Measurements from ENCODE around the gene CDC73. TPM values are rescaled to one million over a fixed set of nuclear protein-coding genes. Genes with fewer than 3 reads are reported as not detected.
"Not testable (repeated sequence)": the region's sequence is repeated elsewhere in the genome, so short reads cannot be mapped to it uniquely, and the experiment has no call there.

The CDC73 gene
- total and polyA plus RNA-seq, 10 of the 15 experiments (the other 5 are each of a cell fraction or from before 2014, with no cell fraction given), result 10.6 to 43.4 (median 21.7) TPM

- ATAC-seq (peak; percentile 61), DNase-seq (ENCODE audit: low read depth, low spot score) (no peak), FAIRE-seq (peak; percentile 59)
- intact Hi-C loops (cut with micrococcal nuclease; ENCODE audit: unreplicated experiment), result no loop called here
- peaks cover 7% of the 10 kb centered on the region; the same call in 1 of the 2 replicates for H3K4me1 ChIP-seq (ENCODE audit: control insufficient read depth, insufficient read depth, low read length)
- H2AFZ ChIP-seq (ENCODE audit: control insufficient read depth, low read depth, low read length), result no peak overlapping the region
- no peaks in the 10 kb centered on the region; the same call in 2 of the 3 replicates for H3K9me3 ChIP-seq (replicated peaks; ENCODE audit: control insufficient read depth, insufficient read depth, low read length)
- H3K27ac ChIP-seq (ENCODE audit: control insufficient read depth, insufficient read depth), result no peak overlapping the region
- ChIA-PET RAD21 (ENCODE audit: unreplicated experiment) (no interaction called here), SMC1A (ENCODE audit: uncharacterized antibody, unreplicated experiment) (interaction anchor here (1.0 kb wide), 1 partner anchor 45 kb away, joined by 3 read pairs; no protein-coding TSS in a partner anchor), CTCF (no interaction called here), POLR2A (no interaction called here)
- no peak overlapping the region for H3K9ac ChIP-seq (ENCODE audit: control insufficient read depth, insufficient read depth, low read length)
- no peaks in the 10 kb centered on the region; a peak in 1 of 4 replicates for H3K36me3 ChIP-seq (ENCODE audit: control insufficient read depth in 2 of 2, insufficient read depth in 2 of 2, low read length in 1 of 2)
- no peaks in the 10 kb centered on the region for H4K20me1 ChIP-seq (ENCODE audit: control insufficient read depth, insufficient read depth)
- no peak overlapping the region for H3K4me3 ChIP-seq
- in situ Hi-C loops (cut with MboI), result no loop called here
- H3K4me2 ChIP-seq (ENCODE audit: control insufficient read depth, insufficient read depth), result no peak overlapping the region
- 0% methylated on average over 1 of the region's 1 CpG for WGBS (ENCODE audit: insufficient coverage, insufficient replicate concordance, low lambda C conversion rate, missing lambda C conversion rate)
- peak; percentile 29; the same call in 1 of the 2 replicates for TF ChIP-seq PKNOX1 (IDR thresholded peaks at IDR 0.05)
- no peak for TF ChIP-seq SMAD1 (IDR thresholded peaks at IDR 0.05; ENCODE audit: low read depth, partially characterized antibody)
- no peaks in the 10 kb centered on the region for H3K79me2 ChIP-seq (ENCODE audit: control insufficient read depth, insufficient read depth, low read length)
- H3K27me3 ChIP-seq (replicated peaks in 1 of 2; ENCODE audit: control insufficient read depth in 2 of 2, insufficient read depth in 2 of 2, low read length in 1 of 2), result no peaks in the 10 kb centered on the region
- no TSS peak for BruUV-seq (replicated peaks)
Observed at GRCh38 chr1:193265716-193266115, 143.9 kb downstream of the CDC73 start.

GRCh38 chr1:193266794-193267193, 145.0 kb downstream of the CDC73 start:
- POLR2A ChIA-PET; DNase-seq (ENCODE audit: low read depth, low spot score); H3K4me1 ChIP-seq (ENCODE audit: control insufficient read depth, insufficient read depth, low read length); intact Hi-C loops (cut with micrococcal nuclease; ENCODE audit: unreplicated experiment); H3K27ac ChIP-seq (ENCODE audit: control insufficient read depth, insufficient read depth); BruUV-seq (replicated peaks); H3K79me2 ChIP-seq (ENCODE audit: control insufficient read depth, insufficient read depth, low read length); H3K9ac ChIP-seq (ENCODE audit: control insufficient read depth, insufficient read depth, low read length); CTCF ChIA-PET; ATAC-seq; H4K20me1 ChIP-seq (ENCODE audit: control insufficient read depth, insufficient read depth); FAIRE-seq; H3K27me3 ChIP-seq (replicated peaks in 1 of 2; ENCODE audit: control insufficient read depth in 2 of 2, insufficient read depth in 2 of 2, low read length in 1 of 2); H3K36me3 ChIP-seq (ENCODE audit: control insufficient read depth in 2 of 2, insufficient read depth in 2 of 2, low read length in 1 of 2); H3K4me3 ChIP-seq; in situ Hi-C loops (cut with MboI); H2AFZ ChIP-seq (ENCODE audit: control insufficient read depth, low read depth, low read length); H3K4me2 ChIP-seq (ENCODE audit: control insufficient read depth, insufficient read depth); H3K9me3 ChIP-seq (replicated peaks; ENCODE audit: control insufficient read depth, insufficient read depth, low read length): not testable (repeated sequence)
- SMC1A ChIA-PET (ENCODE audit: uncharacterized antibody, unreplicated experiment), result interaction anchor here (1.0 kb wide), 1 partner anchor 46 kb away, joined by 3 read pairs; no protein-coding TSS in a partner anchor
- RAD21 ChIA-PET (ENCODE audit: unreplicated experiment), result interaction anchor here (0.6 to 0.9 kb wide), 3 partner anchors 10 to 263 kb away, joined by 3 to 4 read pairs (median 3); partner anchors contain the start of gene B3GALT2
- WGBS (ENCODE audit: insufficient coverage, insufficient replicate concordance, low lambda C conversion rate, missing lambda C conversion rate), result 95% methylated on average over 7 of the region's 7 CpGs
